HG02970 (cell line): ENCODE results near the gene KIAA0232.
"Not testable (repeated sequence)": the region's sequence is repeated elsewhere in the genome, so short reads cannot be mapped to it uniquely, and the experiment has no call there.

Experiments
- ATAC-seq: cut with Tn5 transposase; IDR thresholded peaks from one replicate; pipeline ENCODE4 v1.9.1; 2021; ENCODE audit warnings: mild to moderate bottlenecking, moderate library complexity, moderate number of reproducible peaks; ENCODE audit not compliant: unreplicated experiment, low FRiP score

KIAA0232 gene

DNA sequence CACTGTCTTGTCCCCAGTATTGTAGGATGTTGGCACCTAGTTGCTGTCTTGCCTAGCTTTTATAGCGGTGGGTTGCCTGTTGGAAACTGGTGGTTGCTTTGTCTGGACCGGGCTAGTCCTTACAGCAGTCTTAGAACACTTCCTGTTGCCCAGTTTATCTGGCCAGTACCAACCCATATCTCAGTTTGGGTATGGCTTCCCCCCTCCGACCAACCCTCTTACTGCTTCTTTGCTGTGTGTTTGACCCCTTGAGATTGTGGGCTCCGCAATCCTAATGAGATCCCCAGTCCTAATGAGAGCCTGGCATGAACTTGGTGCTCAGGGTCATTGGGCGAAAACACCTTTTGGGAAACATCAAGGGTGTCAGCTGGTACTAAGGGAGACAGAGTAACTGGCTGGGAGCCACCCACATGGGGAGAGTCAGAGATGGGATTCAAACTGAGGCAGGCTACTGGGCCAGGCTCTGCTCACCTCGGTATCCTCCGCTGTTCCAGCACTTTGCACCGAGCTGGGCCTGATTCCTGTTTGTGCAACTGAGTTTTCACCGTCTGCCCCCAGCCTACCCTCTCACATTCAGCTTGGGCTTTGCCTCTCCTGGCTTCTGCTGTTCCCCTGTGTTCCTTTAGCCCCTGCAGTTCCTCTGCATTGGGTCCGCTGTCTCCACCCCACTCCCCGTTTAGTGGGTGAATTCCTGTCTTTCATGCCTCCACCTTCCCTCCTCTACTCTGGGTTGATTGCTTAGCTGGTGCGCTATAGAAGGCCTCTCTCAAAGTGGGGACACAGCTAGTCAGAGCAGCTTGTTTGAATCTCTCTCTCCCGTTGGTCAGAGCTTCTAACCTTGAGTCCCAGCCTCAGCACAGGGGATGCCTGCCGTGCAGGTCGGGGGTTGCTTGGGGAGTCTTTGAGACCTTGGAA lies 128.7 kb downstream of the KIAA0232 start:
- no peak for ATAC-seq

GRCh38 chr4:6911917-6912316 lies 129.4 kb downstream of the KIAA0232 start:
- not testable (repeated sequence) for ATAC-seq

- ATAC-seq: no peak
Observed at GRCh38 chr4:6912441-6912840, 129.9 kb downstream of the KIAA0232 start.

DNA sequence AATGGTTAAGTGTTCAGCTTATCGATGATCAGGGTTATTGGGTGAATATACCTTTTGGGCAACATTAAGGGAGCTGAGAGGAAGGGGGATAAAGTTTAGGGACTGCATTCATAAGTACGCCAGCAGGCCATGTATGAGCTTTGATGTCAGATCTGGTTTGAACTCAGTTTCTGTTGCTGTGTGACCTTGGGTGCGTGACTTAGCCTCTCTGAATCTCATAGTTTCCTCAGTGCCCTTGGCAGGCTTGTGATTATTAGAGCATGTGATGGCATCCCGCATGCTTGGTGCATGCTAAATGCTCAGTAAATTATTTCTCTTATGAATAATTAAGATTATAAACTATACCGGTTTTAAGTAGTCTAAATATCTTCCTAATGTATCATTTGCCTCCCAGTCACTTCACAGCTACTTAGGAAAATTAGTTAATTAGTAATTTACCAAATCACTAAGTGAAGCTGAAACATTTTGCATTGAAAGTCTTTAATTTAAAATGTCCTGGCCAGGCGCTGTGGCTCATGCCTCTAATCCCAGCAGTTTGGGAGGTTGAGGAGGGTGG lies 130.9 kb downstream of the KIAA0232 start:
- no peak for ATAC-seq

DNA sequence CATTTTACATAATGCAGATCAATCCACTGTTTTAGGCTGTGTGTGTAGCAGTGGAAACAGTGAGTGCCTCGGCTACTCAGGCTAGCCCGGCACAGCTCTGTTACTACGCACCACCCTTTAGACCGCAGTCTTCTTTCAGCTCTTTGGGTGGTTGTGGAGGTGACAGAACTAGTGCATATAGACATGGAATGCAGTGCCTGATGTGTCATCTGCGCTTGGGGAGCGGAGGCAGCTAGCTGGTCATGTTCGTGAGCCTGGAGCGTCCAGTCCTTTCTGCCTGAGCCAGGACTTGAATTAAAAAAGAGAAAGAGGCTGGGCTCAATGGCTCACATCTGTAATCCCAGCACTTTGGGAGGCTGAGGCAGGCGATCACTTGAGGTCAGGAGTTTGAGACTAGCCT lies 131.9 kb downstream of the KIAA0232 start:
- ATAC-seq: no peak

DNA sequence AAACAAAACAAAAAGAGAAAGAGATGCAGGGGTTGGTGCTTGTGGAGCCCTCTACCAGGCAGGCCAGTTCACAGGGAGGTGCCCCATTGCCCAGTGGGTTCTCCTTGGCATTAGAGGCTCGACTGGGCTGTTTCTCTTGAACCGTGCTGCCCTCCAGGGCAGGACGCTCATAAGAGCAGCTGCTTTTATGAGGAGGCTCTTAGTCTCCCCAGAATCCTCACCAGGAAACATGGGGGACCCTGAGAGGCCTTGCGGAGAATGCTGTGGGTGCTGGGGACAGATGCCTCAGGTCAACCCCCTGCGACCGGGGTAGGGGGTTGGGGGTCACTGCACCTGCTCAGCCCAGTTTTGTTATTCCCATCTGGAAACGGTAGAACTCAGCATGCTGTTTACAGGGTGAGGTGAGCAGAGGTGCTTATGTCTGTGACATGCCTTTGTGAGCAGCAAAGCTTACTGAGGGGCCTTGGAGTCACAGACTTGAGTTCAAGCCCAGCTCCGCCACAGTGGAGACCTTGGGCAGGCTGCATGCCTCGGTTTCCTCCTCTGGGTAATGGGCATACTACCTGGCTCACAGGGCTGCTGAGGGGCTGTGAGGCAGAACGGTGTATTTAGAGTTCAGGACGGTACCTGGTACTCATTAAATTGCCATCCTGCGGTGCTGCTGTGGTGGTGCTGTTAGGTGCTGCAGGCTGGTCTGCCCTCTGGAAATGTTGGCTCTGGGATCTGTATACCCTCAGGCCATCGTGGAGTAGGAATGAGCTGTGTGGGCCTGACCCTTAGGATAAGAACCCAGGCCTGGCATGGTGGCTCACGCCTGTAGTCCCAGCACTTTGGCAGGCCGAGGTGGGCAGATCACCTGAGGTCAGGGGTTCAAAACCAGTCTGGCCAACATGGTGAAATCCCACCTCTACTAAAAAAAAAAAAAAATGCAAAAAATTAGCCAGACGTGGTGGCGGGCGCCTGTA lies 132.8 kb downstream of the KIAA0232 start:
- no peak for ATAC-seq

- no peak for ATAC-seq
Observed at GRCh38 chr4:6916069-6916586, 133.6 kb downstream of the KIAA0232 start.

DNA sequence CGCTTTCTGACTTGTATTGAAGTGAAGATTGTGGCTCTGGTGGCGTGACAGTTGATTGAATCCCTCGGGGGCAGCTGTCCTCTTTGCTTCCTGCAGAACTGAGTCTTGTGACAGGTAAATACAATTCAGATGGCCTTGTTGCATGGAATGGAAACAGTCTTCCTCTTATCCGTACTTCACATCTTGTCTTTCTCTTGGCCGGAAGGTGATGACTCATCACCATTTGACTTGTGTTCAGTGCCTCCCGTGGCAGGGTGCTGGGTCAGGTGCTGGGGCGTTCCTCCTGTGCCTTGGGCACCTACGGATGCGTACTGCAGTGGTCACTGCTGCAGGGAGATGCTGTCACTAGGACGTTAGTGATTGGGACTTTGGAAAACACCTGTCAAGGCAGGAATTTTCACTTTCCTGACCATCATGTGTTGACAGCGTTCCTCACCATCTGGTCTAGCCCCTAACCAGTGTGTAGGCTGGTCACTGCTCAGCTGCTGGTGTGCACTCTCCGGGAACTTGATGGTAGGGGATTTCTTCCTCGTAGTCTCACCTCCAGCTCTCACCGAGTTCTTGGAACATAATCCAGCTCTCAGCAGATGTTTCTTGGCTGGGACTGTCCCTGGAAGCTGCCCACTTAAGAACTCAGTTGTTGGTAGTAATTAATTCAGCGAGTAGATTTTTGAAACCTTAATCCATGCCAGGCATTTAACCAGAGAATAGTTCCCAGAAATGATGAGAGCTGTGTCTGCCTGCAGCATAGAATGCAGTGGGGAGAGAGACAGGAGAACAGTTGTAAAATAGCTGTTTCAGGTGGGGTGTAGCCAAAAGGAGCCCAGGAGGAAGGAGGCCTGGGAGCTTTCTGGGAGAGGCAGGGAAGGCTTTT lies 134.3 kb downstream of the KIAA0232 start:
- no peak for ATAC-seq

DNA sequence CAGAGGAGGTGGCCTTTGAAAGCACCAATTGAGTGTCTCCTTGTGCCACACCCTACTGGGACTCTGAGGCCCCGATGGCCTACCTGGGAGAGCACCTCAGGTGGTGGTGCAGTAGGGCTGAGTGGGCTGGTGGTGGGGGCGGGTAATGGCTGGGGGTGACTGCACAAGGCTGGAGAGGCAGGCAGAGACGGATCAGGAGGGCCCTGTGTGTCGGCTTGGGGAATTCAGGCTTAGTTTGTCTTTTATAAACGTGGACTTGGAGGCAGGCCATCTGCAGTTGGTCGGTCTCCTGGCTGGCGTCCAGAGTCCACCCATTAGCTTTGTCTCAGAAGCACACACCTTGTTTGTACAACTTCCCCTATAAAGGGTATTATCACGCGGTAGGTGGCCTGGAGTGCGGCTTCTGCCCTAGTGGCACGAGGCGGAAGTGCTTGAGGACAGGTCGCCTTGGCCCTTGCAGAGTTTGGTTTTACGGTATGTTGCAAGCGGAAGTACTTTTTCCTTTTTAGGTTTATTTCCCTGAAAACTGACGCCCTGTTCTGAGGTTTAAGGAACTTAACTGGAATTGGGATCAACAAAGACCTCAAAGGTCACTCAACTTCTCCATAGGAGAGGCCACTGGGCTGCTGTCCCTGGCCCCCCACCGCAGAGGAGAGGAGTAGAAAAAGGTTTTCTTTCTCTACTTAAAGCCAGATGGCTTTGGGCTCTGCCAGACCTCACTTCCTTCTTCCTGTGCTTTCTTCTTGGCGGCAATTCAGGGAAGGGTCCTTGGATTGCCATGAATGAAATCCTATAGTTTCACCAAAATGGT lies 135.1 kb downstream of the KIAA0232 start:
- ATAC-seq: no peak

GRCh38 chr4:6918338-6918737 lies 135.8 kb downstream of the KIAA0232 start:
- ATAC-seq: no peak

DNA sequence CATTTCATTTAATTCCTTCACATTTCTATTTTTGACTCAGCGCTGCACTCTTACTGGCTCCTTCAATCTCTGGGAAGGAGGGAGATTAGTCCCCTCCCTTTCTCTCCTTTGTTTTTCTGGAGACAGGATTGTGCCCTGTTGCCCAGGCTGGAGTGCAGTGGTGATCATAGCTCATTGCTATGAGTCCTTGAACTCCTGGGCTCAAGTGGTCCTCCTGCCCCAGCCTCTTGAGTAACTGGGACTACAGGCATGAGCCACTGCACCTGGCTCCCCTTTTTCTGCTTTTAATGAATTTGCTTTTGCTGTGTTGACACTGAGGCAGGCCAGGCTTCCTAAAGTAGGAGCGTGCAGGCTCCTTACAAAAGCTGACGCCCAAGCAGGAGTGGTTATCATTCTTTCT lies 137.6 kb downstream of the KIAA0232 start:
- ATAC-seq: no peak

DNA sequence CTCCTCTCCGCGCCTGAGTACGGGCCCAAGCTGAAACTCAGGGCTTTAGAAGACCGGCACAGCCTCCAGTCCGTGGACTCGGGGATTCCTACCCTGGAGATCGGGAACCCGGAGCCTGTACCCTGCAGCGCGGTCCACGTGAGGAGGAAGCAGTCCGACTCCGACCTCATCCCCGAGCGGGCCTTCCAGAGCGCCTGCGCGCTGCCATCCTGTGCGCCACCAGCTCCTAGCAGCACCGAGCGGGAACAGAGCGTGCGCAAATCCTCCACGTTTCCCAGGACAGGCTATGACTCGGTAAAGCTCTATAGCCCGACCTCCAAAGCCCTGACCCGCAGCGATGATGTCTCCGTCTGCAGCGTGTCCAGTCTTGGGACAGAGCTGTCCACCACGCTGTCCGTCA lies 141.0 kb downstream of the KIAA0232 start:
- no peak for ATAC-seq

DNA sequence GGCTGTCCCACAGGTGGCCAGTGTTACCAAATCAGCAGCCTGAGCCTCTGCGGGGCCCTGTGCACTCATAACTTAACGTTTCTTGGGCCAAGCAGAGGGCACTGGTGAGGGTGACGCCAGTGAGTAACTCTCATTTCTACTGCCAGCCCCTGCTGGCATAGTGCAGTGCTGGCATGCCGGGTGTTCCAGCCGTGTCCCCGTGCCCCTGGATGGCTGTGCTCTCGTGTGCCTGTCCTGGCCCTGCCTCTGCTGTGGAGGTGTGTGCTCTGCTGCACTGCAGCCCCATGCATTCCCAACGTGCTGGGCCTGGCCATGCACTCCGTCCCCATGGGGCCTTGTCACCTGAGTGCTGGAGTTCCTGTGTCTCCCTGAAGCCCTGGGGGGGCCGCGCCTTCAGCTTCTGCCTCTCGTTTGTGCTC lies 141.8 kb downstream of the KIAA0232 start:
- ATAC-seq: no peak

- ATAC-seq: no peak
Observed at GRCh38 chr4:6925357-6925836, 142.9 kb downstream of the KIAA0232 start.

- no peak for ATAC-seq
Observed at GRCh38 chr4:6926081-6926480, 143.6 kb downstream of the KIAA0232 start.

DNA sequence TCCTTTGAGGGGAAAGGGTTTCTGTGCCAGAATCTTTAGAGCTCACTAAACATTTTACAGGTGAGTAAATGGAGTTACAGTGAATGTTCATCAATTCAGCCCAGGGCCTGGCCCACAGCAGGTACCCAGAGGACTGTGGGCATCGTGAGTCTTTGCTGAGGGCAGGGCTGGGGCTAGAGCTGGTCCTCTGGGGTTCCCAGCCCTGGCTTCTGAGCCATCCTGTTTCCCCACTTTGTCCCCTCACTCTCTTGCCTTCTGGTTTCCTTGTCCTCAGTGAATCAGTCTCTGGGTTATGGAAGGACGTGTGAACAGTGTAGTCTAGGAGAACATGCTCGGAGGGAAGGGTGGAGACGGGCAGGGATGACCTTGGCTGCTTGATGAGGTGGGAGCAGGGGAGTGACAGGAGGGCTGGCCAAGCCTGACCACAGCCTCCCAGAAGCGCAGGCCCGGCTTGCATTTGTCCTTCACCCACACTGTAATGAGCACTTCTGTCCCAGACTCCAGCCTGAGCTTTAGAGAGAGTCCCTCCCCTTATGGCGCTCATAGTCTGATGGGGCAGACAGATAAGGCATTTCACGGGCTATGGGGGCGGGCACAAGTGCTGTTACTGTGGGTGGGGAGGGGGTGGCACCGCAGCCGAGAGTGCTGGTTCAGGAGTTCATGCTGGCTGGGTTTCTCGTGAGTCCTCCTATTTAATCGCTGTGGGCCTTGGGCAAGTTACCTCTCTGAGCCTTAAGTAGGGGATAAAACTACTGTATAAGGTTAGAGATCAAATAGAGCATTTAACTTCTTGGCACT lies 144.4 kb downstream of the KIAA0232 start:
- ATAC-seq: no peak

- no peak for ATAC-seq
Observed at GRCh38 chr4:6928081-6928480, 145.6 kb downstream of the KIAA0232 start.

DNA sequence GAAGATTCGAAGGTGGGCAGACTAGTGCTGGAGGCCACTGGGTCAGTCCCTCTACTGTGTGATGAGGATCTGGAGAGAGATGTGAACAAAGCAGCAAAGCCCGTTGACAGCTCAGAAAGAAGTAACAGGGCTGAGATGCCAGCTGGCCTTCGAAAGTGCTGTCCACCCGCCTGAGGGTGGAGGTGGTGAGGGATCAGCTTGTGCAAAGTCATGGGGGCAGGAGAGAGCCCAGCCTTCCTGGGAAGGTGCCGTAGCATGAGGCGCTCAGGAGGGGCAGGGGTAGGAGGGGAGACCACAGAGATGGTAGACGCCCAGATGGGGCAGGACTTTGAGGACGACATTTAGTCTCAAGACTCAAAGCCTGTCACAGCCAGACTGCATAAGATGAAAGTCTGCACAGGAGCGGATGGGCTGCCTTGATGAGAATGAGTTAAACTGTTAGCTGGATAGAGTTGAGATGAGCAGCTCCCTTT lies 146.8 kb downstream of the KIAA0232 start:
- ATAC-seq: no peak
